HepG2 (cell line): ENCODE data around the gene PRR33. TPM values are rescaled to one million over a fixed set of nuclear protein-coding genes. Genes with fewer than 3 reads are reported as not detected.

Source experiments
- ATAC-seq: fragments of 200-7000 bp; cut with Tn5 transposase; 3 replicates; pipeline ENCODE4 v1.9.1; 2020; ENCODE audit warnings: mild to moderate bottlenecking, moderate library complexity
- BruUV-seq: library from RNA; stranded (reverse); fragments of 400-500 nt; replicated peaks from 2 replicates; lab custom pipeline; 2021; lab: Mats Ljungman, UMichigan
- CTCF ChIA-PET: fragments of 300-600 bp; formaldehyde crosslinking; extraction: SDS; loops from one replicate; lab custom pipeline; 2021; ENCODE audit warnings: low total read pairs, inconsistent platforms, low intra/inter-chr PET ratio; lab: Yijun Ruan, JAX
- POLR2A ChIA-PET: fragments of 350-600 bp; sonication (Branson Sonifier 250); formaldehyde crosslinking; loops from one replicate; lab custom pipeline; 2020; ENCODE audit warnings: antibody characterized with exemption, inconsistent platforms; lab: Yijun Ruan, JAX
- DNase-seq: peaks from one replicate; pipeline ENCODE4 v3.0.0-alpha.2; 2015; ENCODE audit warnings: low spot score
- FAIRE-seq: peaks from 3 replicates; lab custom pipeline; 2011; peaks lifted over from hg19 to GRCh38; lab: Jason Lieb, UNC
- H2AFZ ChIP-seq: one replicate; pipeline ENCODE4 v1.6.1; 2011; ENCODE audit warnings: low read length, inconsistent platforms
- H3K27ac ChIP-seq: fragments of 300-600 bp; 3 replicates; pipeline ENCODE4 v1.8.0; 2011; ENCODE audit warnings: mixed run types, mild to moderate bottlenecking, mixed read lengths, low read length, inconsistent platforms; ENCODE audit not compliant: insufficient read depth; ENCODE audit errors: extremely low read length
- H3K27me3 ChIP-seq, 2 experiments: fragments of 200-600 bp in 1 of 2; 2 replicates in 1 of 2; 3 replicates in 1 of 2; pipeline versions ENCODE4 v1.6.0 to v1.8.0; 2011; ENCODE audit warnings: low read length in 2 of 2, mild to moderate bottlenecking in 2 of 2, moderate library complexity in 2 of 2, inconsistent platforms in 1 of 2; ENCODE audit not compliant: insufficient read depth in 2 of 2, control insufficient read depth in 1 of 2
- H3K36me3 ChIP-seq, 2 experiments: fragments of 200-600 bp in 1 of 2; replicated peaks in 1 of 2; 2 replicates in 1 of 2; 3 replicates in 1 of 2; pipeline versions ENCODE4 v1.5.1 to v1.8.0; 2011; ENCODE audit warnings: low read length in 2 of 2, inconsistent platforms in 1 of 2; ENCODE audit not compliant: insufficient read depth in 2 of 2, control insufficient read depth in 1 of 2
- H3K4me1 ChIP-seq: 2 replicates; pipeline ENCODE4 v1.5.1; 2012; ENCODE audit warnings: low read length, inconsistent platforms; ENCODE audit not compliant: insufficient read depth
- H3K4me2 ChIP-seq: 2 replicates; pipeline ENCODE4 v1.6.0; 2011; ENCODE audit warnings: low read depth, low read length, inconsistent platforms
- H3K4me3 ChIP-seq, 3 experiments: fragments of 200-600 bp in 1 of 3; sonication (generic), shearing (Covaris generic) in 1 of 3; replicated peaks in 1 of 3; 2 replicates each; pipeline ENCODE4 v1.5.1; 2011 to 2016; ENCODE audit warnings: low read length in 3 of 3, inconsistent platforms in 2 of 3, low read depth in 2 of 3, mild to moderate bottlenecking in 2 of 3, control low read depth in 1 of 3, mixed read lengths in 1 of 3; ENCODE audit not compliant: insufficient read depth in 1 of 3
- H3K79me2 ChIP-seq: one replicate; pipeline ENCODE4 v1.6.1; 2011; ENCODE audit warnings: low read length, inconsistent platforms; ENCODE audit not compliant: insufficient read depth
- H3K9ac ChIP-seq: 2 replicates; pipeline ENCODE4 v1.6.0; 2011; ENCODE audit warnings: mild to moderate bottlenecking, low read depth, low read length, inconsistent platforms; ENCODE audit not compliant: insufficient read depth
- H3K9me3 ChIP-seq: 2 replicates; pipeline ENCODE4 v1.5.1; 2012; ENCODE audit warnings: mild to moderate bottlenecking, low read length
- H4K20me1 ChIP-seq: 2 replicates; pipeline ENCODE4 v1.6.0; 2011; ENCODE audit warnings: inconsistent platforms, mild to moderate bottlenecking, low read length, moderate library complexity; ENCODE audit not compliant: insufficient read depth
- ASH2L ChIP-seq: fragments of 300-600, 200-600 bp; sonication (generic); IDR thresholded peaks from 2 replicates; pipeline ENCODE4 v1.7.0; 2017; ENCODE audit warnings: low read depth, mild to moderate bottlenecking, moderate library complexity, mixed read lengths, low read length; ENCODE audit not compliant: insufficient read length
- ATRX ChIP-seq: sonication (generic); formaldehyde crosslinking; IDR thresholded peaks from 2 replicates; pipeline ENCODE4 v1.4.0; 2020; ENCODE audit warnings: missing genetic modification reagents, borderline replicate concordance
- CAMTA2 ChIP-seq: sonication (generic); formaldehyde crosslinking; IDR thresholded peaks from 2 replicates; pipeline ENCODE4 v1.4.0; 2020; ENCODE audit warnings: mild to moderate bottlenecking, missing genetic modification reagents, borderline replicate concordance
- GMEB1 ChIP-seq: sonication (generic); formaldehyde crosslinking; IDR thresholded peaks from 2 replicates; pipeline ENCODE4 v1.5.1; 2020; ENCODE audit warnings: missing genetic modification reagents, mild to moderate bottlenecking, borderline replicate concordance
- JARID2 ChIP-seq: sonication (generic); formaldehyde crosslinking; IDR thresholded peaks from 2 replicates; pipeline ENCODE4 v1.8.1; 2023; ENCODE audit warnings: missing genetic modification reagents, inconsistent platforms; ENCODE audit not compliant: insufficient replicate concordance
- PHF5A ChIP-seq: IDR thresholded peaks from one replicate; pipeline ENCODE4 v1.6.1; 2018; ENCODE audit warnings: low read depth, missing genetic modification reagents; ENCODE audit not compliant: unreplicated experiment
- TCF7 ChIP-seq: sonication (generic); IDR thresholded peaks from 2 replicates; pipeline ENCODE4 v1.6.1; 2016; ENCODE audit warnings: antibody characterized with exemption, low read depth
- ZKSCAN8 ChIP-seq: IDR thresholded peaks from 2 replicates; pipeline ENCODE4 v1.6.1; 2016; ENCODE audit warnings: borderline replicate concordance, missing genetic modification reagents, missing compliant biosample characterization
- ZNF557 ChIP-seq: sonication (generic); formaldehyde crosslinking; IDR thresholded peaks from 2 replicates; pipeline ENCODE4 v1.4.0; 2020; ENCODE audit warnings: missing genetic modification reagents
- ZNF562 ChIP-seq: sonication (generic); formaldehyde crosslinking; IDR thresholded peaks from 2 replicates; pipeline ENCODE4 v1.8.0; 2022; ENCODE audit warnings: missing genetic modification reagents, borderline replicate concordance
- ZNF770 ChIP-seq: sonication (generic); formaldehyde crosslinking; IDR thresholded peaks from 2 replicates; pipeline ENCODE4 v1.5.0; 2020; ENCODE audit warnings: mild to moderate bottlenecking, missing genetic modification reagents
- WGBS: methylation state at CpG from one replicate; pipeline ENCODE4 v1.1.6; 2017; ENCODE audit warnings: low lambda C conversion rate; 5-methylcytosine and 5-hydroxymethylcytosine counted together
- in situ Hi-C: cut with HindIII; loops from 2 replicates; pipeline ENCODE4 v1.10.0; 2017; ENCODE audit warnings: low pct_unique_long_range_greater_than_20kb; ENCODE audit not compliant: extremely low pct_ligation_motif_present
- intact Hi-C: fragments of 100-400 bp; cut with micrococcal nuclease; formaldehyde crosslinking; loops from one replicate; pipeline ENCODE4 v1.10.0; 2022; ENCODE audit not compliant: unreplicated experiment
- polyA plus RNA-seq, 8 experiments: library from polyadenylated mRNA; depleted of rRNA in 3 of 8; stranded (reverse) in 7 of 8; unstranded in 1 of 8; fragments of >200 nt; fragmentation: Illumina TruSeq in 4 of 8; extraction: Trizol in 4 of 8; gene quantifications; 2 replicates each; pipeline versions ENCODE4 v1.2.1 to v1.2.3, GENCODE V29; 2011 to 2016; ENCODE audit warnings: low read depth in 4 of 8, missing spikeins in 1 of 8, mixed read lengths in 1 of 8; ENCODE audit not compliant: insufficient read depth in 1 of 8
- total RNA-seq, 5 experiments: library from RNA; depleted of rRNA; stranded (reverse); fragments of >200 nt; fragmentation: Illumina TruSeq; extraction: Trizol; gene quantifications; 2 replicates each; pipeline ENCODE4 v1.2.3, GENCODE V29; 2016; ENCODE audit warnings: low read depth in 1 of 5

PRR33 gene
- total and polyA plus RNA-seq, 2 of the 13 experiments (the other 11 are each of a cell fraction or from before 2014, with no cell fraction given), result not detected

GRCh38 chr11:1848640-1849430 is 42.9 kb downstream of the PRR33 start:
- Histone ChIP-seq H3K4me3 (no peak overlapping the region), H3K9me3 (no peaks in the 10 kb centered on the region), H3K36me3 (no peaks in the 10 kb centered on the region), H2AFZ (no peak overlapping the region), H3K27ac (no peak overlapping the region), H3K9ac (no peak overlapping the region), H4K20me1 (no peaks in the 10 kb centered on the region), H3K4me1 (peaks cover 21% of the 10 kb centered on the region), H3K4me2 (no peak overlapping the region), H3K27me3 (peaks cover 23 to 79% of the 10 kb centered on the region in 2 experiments), H3K79me2 (no peaks in the 10 kb centered on the region)
- ChIA-PET CTCF (no interaction called here), POLR2A (no interaction called here)
- ATAC-seq (no peak), DNase-seq (no peak), FAIRE-seq (no peak)
- no TSS peak for BruUV-seq
- intact Hi-C loops, result no loop called here
- 23% methylated on average over 8 of the region's 19 CpGs for WGBS
- 0 out of 2 replicates have a peak, but pooled peaks have one; percentile 41 for TF ChIP-seq ZNF770
- TF ChIP-seq ZNF562 (CRISPR knock-in tag), result no peak
- in situ Hi-C loops, result no loop called here

GRCh38 chr11:1847926-1848639 is 43.6 kb downstream of the PRR33 start:
- ATAC-seq (no peak), FAIRE-seq (no peak), DNase-seq (no peak)
- Histone ChIP-seq H3K9me3 (no peaks in the 10 kb centered on the region), H4K20me1 (no peaks in the 10 kb centered on the region), H3K4me3 (no peak overlapping the region), H3K9ac (no peak overlapping the region), H2AFZ (no peak overlapping the region), H3K4me2 (no peak overlapping the region), H3K27me3 (peaks cover 23 to 76% of the 10 kb centered on the region in 2 experiments), H3K27ac (no peak overlapping the region), H3K79me2 (no peaks in the 10 kb centered on the region), H3K36me3 (no peaks in the 10 kb centered on the region), H3K4me1 (peaks cover 29% of the 10 kb centered on the region)
- intact Hi-C loops (no loop called here), in situ Hi-C loops (no loop called here)
- POLR2A ChIA-PET, result no interaction called here
- CTCF ChIA-PET, result no interaction called here
- BruUV-seq, result no TSS peak
- WGBS, result 36% methylated on average over 18 of the region's 18 CpGs
- TF ChIP-seq PHF5A (CRISPR knock-in tag) (no peak), ASH2L (no peak), ZNF557 (CRISPR knock-in tag) (no peak), ATRX (CRISPR knock-in tag) (no peak), GMEB1 (CRISPR knock-in tag) (no peak), ZKSCAN8 (CRISPR knock-in tag) (no peak), CAMTA2 (CRISPR knock-in tag) (no peak), JARID2 (no peak), TCF7 (no peak)
